ENCODE results near the gene CD3E. TPM values are rescaled to one million over a fixed set of nuclear protein-coding genes. Genes with fewer than 3 reads are reported as not detected.

The CD3E gene
- total RNA-seq, 2 experiments from 2014 or later, result 483 to 515 TPM

GRCh38 chr11:118259138-118259537 is 45.4 kb upstream of the CD3E start:
- Mint-ChIP-seq H3K9me3 (no peaks in the 10 kb centered on the region), H3K4me1 (ENCODE audit: low read depth) (peaks cover 32% of the 10 kb centered on the region), H3K27me3 (no peaks in the 10 kb centered on the region), H3K4me3 (no peak overlapping the region), H3K27ac (no peak overlapping the region), H3K36me3 (ENCODE audit: low read depth) (peaks cover 12% of the 10 kb centered on the region)
- H3K27me3 ChIP-seq (ENCODE audit: control insufficient read depth in 1 of 2, insufficient read depth in 2 of 2, low read length in 2 of 2), result no peaks in the 10 kb centered on the region
- POLR2A ChIA-PET, result interaction anchor here (0.7 kb wide), 1 partner anchor 44 kb away, joined by 3 read pairs; no protein-coding TSS in a partner anchor
- no peak overlapping the region for H3K4me3 ChIP-seq (ENCODE audit: low read length)
- no peaks in the 10 kb centered on the region for H3K36me3 ChIP-seq (ENCODE audit: insufficient read depth, low read length)
- H3K4me1 ChIP-seq (ENCODE audit: insufficient read depth, low read length), result peaks cover 14% of the 10 kb centered on the region
- intact Hi-C loops (cut with DNase I, micrococcal nuclease), result loop anchor here (5.0 to 10.0 kb wide), 2 partner anchors 37 to 46 kb away; partner anchors contain the start of gene CD3E (in 1 of the 2)
- H3K27ac ChIP-seq (ENCODE audit: low read depth in 1 of 2, low read length in 2 of 2), result no peak overlapping the region
- TF ChIP-seq CTCF (IDR thresholded peaks at IDR 0.05), result no peak
- CTCF ChIA-PET, result interaction anchor here (1.0 to 2.3 kb wide), 5 partner anchors 14 to 61 kb away, joined by 3 to 7 read pairs (median 3); no protein-coding TSS in a partner anchor
- ATAC-seq (ENCODE audit: poor library complexity) (no peak), DNase-seq (no peak)
- H3K9me3 ChIP-seq (ENCODE audit: control insufficient read depth in 1 of 2, insufficient read depth in 1 of 2, low read length in 2 of 2), result no peaks in the 10 kb centered on the region

GRCh38 chr11:118260353-118260752 is 44.2 kb upstream of the CD3E start:
- Mint-ChIP-seq H3K27ac (no peak overlapping the region), H3K4me1 (ENCODE audit: low read depth) (peaks cover 43% of the 10 kb centered on the region), H3K27me3 (no peaks in the 10 kb centered on the region), H3K36me3 (ENCODE audit: low read depth) (peaks cover 4% of the 10 kb centered on the region), H3K9me3 (no peaks in the 10 kb centered on the region), H3K4me3 (no peak overlapping the region)
- H3K4me1 ChIP-seq (ENCODE audit: insufficient read depth, low read length), result peaks cover 17% of the 10 kb centered on the region
- no peak overlapping the region for H3K27ac ChIP-seq (ENCODE audit: low read depth in 1 of 2, low read length in 2 of 2)
- DNase-seq (peak in 2 of 14 experiments; percentile 40 to 47), ATAC-seq (ENCODE audit: poor library complexity) (no peak)
- POLR2A ChIA-PET, result interaction anchor here (1.0 to 1.7 kb wide), 3 partner anchors 9 to 36 kb away, joined by 3 to 6 read pairs (median 5); partner anchors contain the start of gene JAML
- intact Hi-C loops (cut with DNase I, micrococcal nuclease), result no loop called here
- no peaks in the 10 kb centered on the region for H3K9me3 ChIP-seq (ENCODE audit: control insufficient read depth in 1 of 2, insufficient read depth in 1 of 2, low read length in 2 of 2)
- CTCF ChIA-PET, result interaction anchor here (1.4 to 2.3 kb wide), 4 partner anchors 13 to 51 kb away, joined by 3 to 7 read pairs (median 4); no protein-coding TSS in a partner anchor
- no peaks in the 10 kb centered on the region for H3K27me3 ChIP-seq (ENCODE audit: control insufficient read depth in 1 of 2, insufficient read depth in 2 of 2, low read length in 2 of 2)
- H3K36me3 ChIP-seq (ENCODE audit: insufficient read depth, low read length), result no peaks in the 10 kb centered on the region
- no peak overlapping the region for H3K4me3 ChIP-seq (ENCODE audit: low read length)
- no peak for TF ChIP-seq CTCF (IDR thresholded peaks at IDR 0.05)

GRCh38 chr11:118263112-118263511 is 41.4 kb upstream of the CD3E start:
- Histone ChIP-seq H3K27me3 (ENCODE audit: control insufficient read depth in 1 of 2, insufficient read depth in 2 of 2, low read length in 2 of 2) (no peaks in the 10 kb centered on the region), H3K27ac (ENCODE audit: low read depth in 1 of 2, low read length in 2 of 2) (no peak overlapping the region), H3K4me1 (ENCODE audit: insufficient read depth, low read length) (peaks cover 17% of the 10 kb centered on the region), H3K4me3 (ENCODE audit: low read length) (no peak overlapping the region), H3K36me3 (ENCODE audit: insufficient read depth, low read length) (no peaks in the 10 kb centered on the region), H3K9me3 (ENCODE audit: control insufficient read depth in 1 of 2, insufficient read depth in 1 of 2, low read length in 2 of 2) (no peaks in the 10 kb centered on the region)
- TF ChIP-seq CTCF (IDR thresholded peaks at IDR 0.05), result no peak
- ChIA-PET POLR2A (interaction anchor here (0.7 to 3.5 kb wide), 9 partner anchors 9 to 173 kb away, joined by 3 to 16 read pairs (median 4); partner anchors contain the start of gene MPZL3), CTCF (interaction anchor here (0.9 to 2.2 kb wide), 5 partner anchors 8 to 90 kb away, joined by 3 to 14 read pairs (median 5); no protein-coding TSS in a partner anchor)
- no peaks in the 10 kb centered on the region for H3K9me3 Mint-ChIP-seq
- H3K4me1 Mint-ChIP-seq (ENCODE audit: low read depth), result peaks cover 48% of the 10 kb centered on the region
- H3K27ac Mint-ChIP-seq, result peak overlapping the region; percentile 86
- peak overlapping the region; percentile 90 for H3K4me3 Mint-ChIP-seq
- H3K36me3 Mint-ChIP-seq (ENCODE audit: low read depth), result peaks cover 4% of the 10 kb centered on the region
- intact Hi-C loops (cut with DNase I, micrococcal nuclease), result no loop called here
- H3K27me3 Mint-ChIP-seq, result no peaks in the 10 kb centered on the region
- DNase-seq (no peak), ATAC-seq (ENCODE audit: poor library complexity) (no peak)

Data from CD4-positive, alpha-beta T cell (primary cell).